ENCODE results near the gene JKAMP.

Gene JKAMP

DNA sequence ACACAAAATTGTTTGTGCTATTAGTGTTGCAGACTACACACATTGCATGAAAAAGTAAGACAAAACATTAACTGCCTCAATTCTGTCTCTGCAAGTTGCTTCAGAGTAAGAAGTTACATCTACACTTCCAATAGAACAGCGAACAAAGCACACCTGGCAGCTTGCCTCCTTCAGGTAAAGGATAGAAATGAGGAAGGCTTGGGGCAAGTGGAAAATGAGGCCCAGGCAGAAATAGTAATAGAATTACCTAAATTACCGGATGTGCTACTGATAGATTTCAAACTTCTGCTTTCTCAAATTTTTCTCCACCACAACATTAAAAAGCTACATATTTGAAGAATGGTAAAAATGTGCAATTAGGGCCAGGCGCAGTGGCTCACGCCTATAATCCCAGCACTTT is 54.6 kb downstream of the JKAMP start:
- DNase-seq (ENCODE audit: low read depth, low spot score), result no peak

DNA sequence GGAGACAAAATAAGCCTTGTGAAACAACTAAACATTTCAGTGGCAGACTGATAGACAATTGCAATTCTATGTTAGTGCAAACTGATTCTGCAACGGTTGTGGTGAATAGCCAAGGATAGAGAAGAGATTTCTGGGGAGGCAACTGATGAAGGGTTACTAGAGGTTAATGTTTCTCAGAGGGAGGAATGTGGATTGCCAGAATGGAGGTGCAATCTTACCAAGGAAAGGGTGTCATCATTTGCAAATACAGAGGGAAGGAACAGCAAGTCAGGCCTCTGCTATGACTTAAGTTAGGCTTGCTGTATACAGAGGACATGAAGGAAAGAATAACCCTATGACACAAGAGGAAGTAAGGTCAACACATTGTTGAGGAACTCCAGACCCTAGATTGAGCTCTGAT is 56.5 kb downstream of the JKAMP start:
- DNase-seq (ENCODE audit: low read depth, low spot score), result no peak

DNA sequence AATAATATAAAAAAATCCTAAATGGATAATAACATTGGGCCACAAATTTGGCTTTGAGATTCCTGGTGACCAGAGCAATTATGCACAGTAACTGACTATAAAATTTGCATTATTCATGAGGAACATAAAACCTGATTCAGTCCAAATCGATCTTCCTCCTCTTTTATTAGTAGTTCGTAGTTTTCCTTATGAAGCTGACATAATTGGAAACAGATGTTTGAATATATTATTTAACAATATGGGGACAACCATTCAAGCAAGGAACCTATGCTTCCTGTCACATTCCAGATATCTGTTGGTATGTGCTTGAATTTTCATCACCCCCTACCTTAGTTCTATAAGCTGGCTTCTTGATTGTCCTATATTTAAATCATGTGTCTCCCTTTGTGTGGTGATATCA is 57.4 kb downstream of the JKAMP start:
- no peak for DNase-seq (ENCODE audit: low read depth, low spot score)

DNA sequence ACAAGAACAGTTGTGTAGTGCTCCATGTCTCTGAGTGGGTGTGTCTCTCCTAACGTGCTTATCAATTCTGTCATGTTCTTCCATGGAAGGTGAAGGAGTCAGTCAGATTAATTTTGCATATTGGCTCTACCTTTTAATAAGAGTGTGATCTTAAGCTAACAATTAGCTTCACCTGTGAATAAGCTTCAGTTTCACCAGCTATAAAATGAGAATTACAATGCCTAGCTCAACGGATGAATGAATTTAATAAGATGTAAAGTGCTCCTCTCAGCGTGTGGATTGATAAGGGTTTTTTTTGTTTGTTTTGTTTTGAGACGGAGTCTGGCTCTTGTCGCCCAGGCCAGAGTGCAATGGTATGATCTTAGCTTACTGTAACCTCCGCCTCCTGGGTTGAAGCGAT is 59.6 kb downstream of the JKAMP start:
- DNase-seq (ENCODE audit: low read depth, low spot score), result no peak

DNA sequence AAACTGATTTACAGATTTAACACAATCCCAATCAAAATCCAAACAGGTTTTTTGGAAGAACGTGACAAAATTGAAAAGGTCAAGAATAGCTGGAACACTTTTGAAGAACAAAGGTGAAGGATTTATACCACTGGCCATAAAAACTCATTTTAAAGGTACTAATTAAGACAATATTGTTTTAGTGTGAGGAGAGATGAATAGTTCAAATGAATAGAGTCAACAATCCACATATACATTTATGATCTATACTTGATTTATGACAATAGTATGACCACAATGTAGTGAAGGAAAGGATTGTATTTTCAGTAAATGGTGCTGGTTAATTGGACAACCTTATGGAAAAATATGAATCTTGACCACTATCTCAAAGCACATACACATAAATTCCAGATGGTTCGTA is 63.0 kb downstream of the JKAMP start:
- no peak for DNase-seq (ENCODE audit: low read depth, low spot score)

Measured in smooth muscle cell of the brain vasculature (primary cell).